ENCODE results near the gene VIPAS39.

The VIPAS39 gene

GRCh38 chr14:77457522-77458248, at the start of gene VIPAS39, which contains the start of gene AHSA1:
Gene VIPAS39, minus strand, starts transcription at chr14:77457601. Its CDS starts 3,499 bp downstream, at chr14:77454102.
Gene AHSA1, plus strand, starts transcription at chr14:77458093. Its CDS starts 97 bp downstream, at chr14:77458190.
- DNase-seq (ENCODE audit: low read depth), result peak; percentile 97

GRCh38 chr14:77505031-77505430, 47.6 kb upstream of the VIPAS39 start:
- no peak for DNase-seq (ENCODE audit: low read depth)

GRCh38 chr14:77503138-77503537, 45.7 kb upstream of the VIPAS39 start:
- no peak for DNase-seq (ENCODE audit: low read depth)

- DNase-seq (ENCODE audit: low read depth), result no peak
Observed at GRCh38 chr14:77502109-77502782, 44.8 kb upstream of the VIPAS39 start.

- DNase-seq (ENCODE audit: low read depth), result no peak
Observed at GRCh38 chr14:77498984-77499527, 41.7 kb upstream of the VIPAS39 start.

GRCh38 chr14:77498120-77498979, 40.9 kb upstream of the VIPAS39 start, which contains the start of gene ISM2:
Gene ISM2, minus strand, starts transcription at chr14:77498816. Its CDS starts 23 bp downstream, at chr14:77498793.
- no peak for DNase-seq (ENCODE audit: low read depth)

GRCh38 chr14:77495334-77495733, 37.9 kb upstream of the VIPAS39 start:
- no peak for DNase-seq (ENCODE audit: low read depth)

GRCh38 chr14:77491056-77491455, 33.7 kb upstream of the VIPAS39 start:
- no peak for DNase-seq (ENCODE audit: low read depth)

GRCh38 chr14:77490347-77490986, 33.1 kb upstream of the VIPAS39 start:
- DNase-seq (ENCODE audit: low read depth), result no peak

GRCh38 chr14:77489041-77489440, 31.6 kb upstream of the VIPAS39 start:
- no peak for DNase-seq (ENCODE audit: low read depth)

- DNase-seq (ENCODE audit: low read depth), result no peak
Observed at GRCh38 chr14:77488558-77488957, 31.2 kb upstream of the VIPAS39 start.

GRCh38 chr14:77485901-77486678, 28.7 kb upstream of the VIPAS39 start:
- DNase-seq (ENCODE audit: low read depth), result peak; percentile 18

- no peak for DNase-seq (ENCODE audit: low read depth)
Observed at GRCh38 chr14:77485256-77485655, 27.9 kb upstream of the VIPAS39 start.

- DNase-seq (ENCODE audit: low read depth), result no peak
Observed at GRCh38 chr14:77482422-77482821, 25.0 kb upstream of the VIPAS39 start.

GRCh38 chr14:77478796-77479195, 21.4 kb upstream of the VIPAS39 start:
- DNase-seq (ENCODE audit: low read depth), result no peak

GRCh38 chr14:77478029-77478428, 20.6 kb upstream of the VIPAS39 start:
- no peak for DNase-seq (ENCODE audit: low read depth)

- no peak for DNase-seq (ENCODE audit: low read depth)
Observed at GRCh38 chr14:77475432-77476115, 18.2 kb upstream of the VIPAS39 start.

GRCh38 chr14:77474479-77475177, 17.2 kb upstream of the VIPAS39 start:
- DNase-seq (ENCODE audit: low read depth), result no peak

GRCh38 chr14:77473921-77474320, 16.5 kb upstream of the VIPAS39 start:
- no peak for DNase-seq (ENCODE audit: low read depth)

All from HS-5 (cell line).